ENCODE results near the gene NRXN2.

Gene NRXN2

DNA sequence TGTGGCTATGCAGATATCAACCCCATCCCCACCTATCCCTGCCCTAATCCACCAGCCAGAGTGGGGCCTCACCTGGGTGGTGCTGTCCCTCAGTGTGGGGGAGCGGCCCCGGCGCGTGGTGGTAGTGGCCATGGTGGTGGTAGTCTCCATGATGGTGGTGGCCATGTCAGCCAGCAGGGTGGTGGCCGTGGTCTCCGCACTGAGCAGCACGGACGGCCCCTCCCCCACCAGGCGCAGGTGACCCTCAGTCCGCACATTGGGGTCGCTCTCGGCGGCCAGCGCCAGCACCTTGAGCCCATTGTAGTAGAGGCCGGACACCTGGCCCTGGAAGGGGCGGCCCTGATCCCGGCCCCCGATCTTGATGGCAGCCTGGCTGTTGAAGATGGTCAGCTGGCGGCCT, 100.3 kb downstream of the NRXN2 start:
- no peak for TF ChIP-seq ZFX (IDR thresholded peaks at IDR 0.05)
- TF ChIP-seq, protein P1, sequence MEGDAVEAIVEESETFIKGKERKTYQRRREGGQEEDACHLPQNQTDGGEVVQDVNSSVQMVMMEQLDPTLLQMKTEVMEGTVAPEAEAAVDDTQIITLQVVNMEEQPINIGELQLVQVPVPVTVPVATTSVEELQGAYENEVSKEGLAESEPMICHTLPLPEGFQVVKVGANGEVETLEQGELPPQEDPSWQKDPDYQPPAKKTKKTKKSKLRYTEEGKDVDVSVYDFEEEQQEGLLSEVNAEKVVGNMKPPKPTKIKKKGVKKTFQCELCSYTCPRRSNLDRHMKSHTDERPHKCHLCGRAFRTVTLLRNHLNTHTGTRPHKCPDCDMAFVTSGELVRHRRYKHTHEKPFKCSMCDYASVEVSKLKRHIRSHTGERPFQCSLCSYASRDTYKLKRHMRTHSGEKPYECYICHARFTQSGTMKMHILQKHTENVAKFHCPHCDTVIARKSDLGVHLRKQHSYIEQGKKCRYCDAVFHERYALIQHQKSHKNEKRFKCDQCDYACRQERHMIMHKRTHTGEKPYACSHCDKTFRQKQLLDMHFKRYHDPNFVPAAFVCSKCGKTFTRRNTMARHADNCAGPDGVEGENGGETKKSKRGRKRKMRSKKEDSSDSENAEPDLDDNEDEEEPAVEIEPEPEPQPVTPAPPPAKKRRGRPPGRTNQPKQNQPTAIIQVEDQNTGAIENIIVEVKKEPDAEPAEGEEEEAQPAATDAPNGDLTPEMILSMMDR (conservative IDR thresholded peaks at IDR 0.05), result no peak
- H3K27ac ChIP-seq, result no peak overlapping the region

DNA sequence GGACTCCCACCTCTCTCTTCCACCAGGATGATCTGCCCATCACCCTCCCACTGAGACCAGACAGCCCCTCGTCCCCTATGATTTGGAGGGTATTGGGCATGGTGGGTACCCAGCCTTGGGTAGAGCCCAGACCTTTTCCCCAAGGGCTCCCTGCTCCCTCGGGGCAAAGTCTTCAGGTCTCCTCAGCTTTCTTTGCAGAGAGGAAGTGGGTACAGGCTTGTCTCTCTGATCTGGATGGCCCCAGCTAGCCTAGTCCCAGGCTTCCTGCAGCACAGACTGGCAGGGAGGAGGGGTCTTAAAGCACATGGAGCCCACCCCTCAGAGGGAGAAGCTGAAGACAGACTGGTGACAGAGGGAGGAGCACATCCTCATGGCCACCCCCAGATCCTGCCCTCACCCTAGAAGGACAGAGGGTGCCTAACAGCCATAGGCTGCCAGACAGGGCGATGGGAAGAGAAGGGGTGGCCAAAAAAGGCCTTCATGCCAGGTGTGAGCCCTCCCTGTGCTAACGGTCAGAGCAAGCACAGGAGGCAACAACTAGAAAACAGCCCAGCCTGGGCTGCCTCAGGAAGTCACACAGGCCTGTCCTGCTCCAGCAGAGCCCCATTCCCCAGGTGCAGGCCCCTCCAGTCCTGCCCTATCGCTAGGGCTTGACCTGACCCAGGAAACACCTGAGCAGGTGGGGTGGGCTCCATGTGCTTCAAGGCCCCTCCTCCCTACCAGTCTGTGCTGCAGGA, 101.5 kb downstream of the NRXN2 start:
- H3K27ac ChIP-seq, result no peak overlapping the region
- TF ChIP-seq, protein P1 (conservative IDR thresholded peaks at IDR 0.05), result no peak
- no peak for TF ChIP-seq ZFX (IDR thresholded peaks at IDR 0.05)

DNA sequence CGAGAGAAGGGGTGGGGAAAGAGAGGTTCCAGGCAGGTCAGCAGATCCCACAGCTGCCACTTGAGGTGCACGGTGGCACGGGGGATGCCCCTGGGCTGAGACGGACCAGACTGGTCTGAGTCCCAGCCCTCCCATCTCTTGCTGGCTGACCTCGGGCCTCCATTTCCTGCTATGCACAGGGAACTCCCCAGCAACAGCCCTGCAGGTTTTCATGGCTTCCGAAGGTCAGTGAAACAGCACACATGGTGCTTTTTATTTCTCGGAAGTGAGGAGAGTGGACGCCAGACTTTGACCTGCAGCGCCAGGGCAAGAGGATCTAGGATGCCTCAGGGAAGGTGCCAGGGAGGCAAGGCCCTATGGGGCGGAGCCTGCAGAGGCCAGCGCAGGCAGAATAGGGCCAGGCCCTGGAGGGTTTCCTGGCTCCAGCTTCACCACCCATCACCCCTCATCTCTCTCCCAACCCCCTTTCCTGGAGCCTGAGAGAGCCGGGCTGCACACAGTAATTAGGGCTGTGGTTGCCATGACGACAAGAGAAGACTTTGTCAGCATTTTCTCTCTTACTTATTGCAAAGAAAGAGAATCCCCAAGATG, 102.5 kb downstream of the NRXN2 start:
- H3K27ac ChIP-seq, result no peak overlapping the region
- TF ChIP-seq, protein P1 (conservative IDR thresholded peaks at IDR 0.05), result no peak
- TF ChIP-seq ZFX (IDR thresholded peaks at IDR 0.05), result no peak

DNA sequence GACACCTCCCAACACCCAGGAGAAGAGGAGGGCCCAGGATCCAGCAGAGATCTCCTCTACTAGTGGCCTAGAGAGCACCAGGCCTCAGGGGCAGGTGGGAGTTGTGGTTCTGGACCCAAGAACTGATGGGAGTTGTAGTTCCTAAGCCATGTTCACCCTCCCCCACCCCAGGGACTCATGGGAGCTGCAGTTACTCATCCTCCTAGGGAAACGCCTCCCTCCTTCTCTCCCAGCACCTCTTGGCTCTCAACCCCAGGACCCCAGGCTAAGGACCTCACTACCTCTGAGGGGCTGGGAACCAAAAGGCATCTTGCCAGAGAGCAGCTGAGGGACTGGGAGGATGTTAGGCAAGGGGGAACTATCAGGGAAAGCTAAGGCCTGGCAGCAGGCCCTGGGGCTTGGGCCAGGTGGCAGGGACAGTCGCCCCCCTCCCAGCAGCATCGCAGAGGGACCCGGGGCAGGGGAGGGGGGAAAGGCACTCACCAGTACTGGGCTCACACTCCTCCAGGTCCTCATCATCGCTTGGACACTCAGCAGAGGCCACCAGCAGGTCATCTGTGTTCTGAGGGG, 103.1 kb downstream of the NRXN2 start:
- no peak for TF ChIP-seq ZFX (IDR thresholded peaks at IDR 0.05)
- TF ChIP-seq, protein P1 (conservative IDR thresholded peaks at IDR 0.05), result no peak
- no peak overlapping the region for H3K27ac ChIP-seq

DNA sequence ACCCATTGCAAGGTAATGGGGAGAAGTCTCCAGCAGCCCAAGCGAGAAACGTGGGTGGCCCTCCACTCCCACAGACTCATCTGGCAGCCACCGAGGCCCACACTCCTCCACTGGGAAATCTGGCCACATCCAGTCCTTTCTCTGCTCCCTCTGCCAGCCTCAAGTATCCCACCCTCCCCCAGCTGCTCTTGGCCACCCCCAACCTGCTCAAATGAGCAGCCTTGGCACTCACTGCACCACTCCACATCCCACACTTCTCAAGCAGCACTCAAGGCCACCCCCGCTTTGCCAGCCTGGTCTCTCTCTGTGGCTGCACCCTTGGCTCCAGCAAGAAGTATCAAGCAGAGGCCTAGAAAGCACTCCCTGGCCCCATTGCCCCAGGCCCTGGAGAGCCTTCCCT, 103.8 kb downstream of the NRXN2 start:
- no peak overlapping the region for H3K27ac ChIP-seq
- no peak for TF ChIP-seq ZFX (IDR thresholded peaks at IDR 0.05)
- TF ChIP-seq, protein P1 (conservative IDR thresholded peaks at IDR 0.05), result no peak

DNA sequence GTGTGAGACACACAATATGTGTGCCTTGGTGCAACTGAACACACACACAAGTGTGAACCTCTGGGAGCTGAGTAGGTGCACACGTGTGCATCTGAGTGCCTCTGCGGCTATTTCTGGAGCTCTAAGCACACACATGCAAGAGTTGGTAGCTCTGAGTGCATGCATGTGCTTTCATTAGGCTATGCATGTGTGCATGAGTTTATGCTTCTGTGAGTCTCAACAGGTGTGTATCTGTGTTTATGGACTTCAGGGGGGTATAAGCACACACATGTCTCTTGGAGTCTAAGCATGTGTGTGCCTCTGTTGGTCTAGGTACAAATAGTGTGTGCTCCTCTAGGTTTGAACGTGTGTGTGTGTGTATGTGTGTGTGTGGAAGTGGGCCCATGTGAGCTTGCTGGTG, 106.2 kb downstream of the NRXN2 start:
- H3K27ac ChIP-seq, result no peak overlapping the region
- TF ChIP-seq, protein P1 (conservative IDR thresholded peaks at IDR 0.05), result no peak
- no peak for TF ChIP-seq ZFX (IDR thresholded peaks at IDR 0.05)

DNA sequence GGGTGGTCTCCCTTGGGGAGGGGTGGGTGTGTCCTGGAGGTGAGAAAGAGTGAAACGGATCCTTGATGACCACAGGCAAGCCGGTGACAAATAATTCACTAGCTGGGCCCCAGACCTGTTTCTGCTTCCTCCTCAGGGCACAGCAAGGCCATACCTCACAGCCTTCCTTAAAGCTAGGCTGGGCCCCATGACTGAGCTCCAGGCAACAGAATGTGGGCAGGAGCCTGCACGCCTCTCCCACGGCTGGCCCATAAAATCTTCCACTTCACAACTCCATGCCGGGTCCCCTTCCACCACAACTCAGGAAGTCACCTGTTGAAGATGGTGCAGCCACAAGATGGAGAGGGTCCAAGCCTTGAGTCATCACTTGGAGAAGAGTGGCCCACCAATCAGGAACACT, 108.1 kb downstream of the NRXN2 start:
- TF ChIP-seq, protein P1 (conservative IDR thresholded peaks at IDR 0.05), result no peak
- no peak for TF ChIP-seq ZFX (IDR thresholded peaks at IDR 0.05)
- no peak overlapping the region for H3K27ac ChIP-seq

Measured in C4-2B (cell line).